HG02884 (cell line): ENCODE measurements around the gene MTFR1L.

ENCODE experiments used
- ATAC-seq: cut with Tn5 transposase; IDR thresholded peaks from one replicate; pipeline ENCODE4 v1.9.1; 2021; ENCODE audit warnings: mild to moderate bottlenecking, moderate library complexity; ENCODE audit not compliant: unreplicated experiment

MTFR1L gene

DNA sequence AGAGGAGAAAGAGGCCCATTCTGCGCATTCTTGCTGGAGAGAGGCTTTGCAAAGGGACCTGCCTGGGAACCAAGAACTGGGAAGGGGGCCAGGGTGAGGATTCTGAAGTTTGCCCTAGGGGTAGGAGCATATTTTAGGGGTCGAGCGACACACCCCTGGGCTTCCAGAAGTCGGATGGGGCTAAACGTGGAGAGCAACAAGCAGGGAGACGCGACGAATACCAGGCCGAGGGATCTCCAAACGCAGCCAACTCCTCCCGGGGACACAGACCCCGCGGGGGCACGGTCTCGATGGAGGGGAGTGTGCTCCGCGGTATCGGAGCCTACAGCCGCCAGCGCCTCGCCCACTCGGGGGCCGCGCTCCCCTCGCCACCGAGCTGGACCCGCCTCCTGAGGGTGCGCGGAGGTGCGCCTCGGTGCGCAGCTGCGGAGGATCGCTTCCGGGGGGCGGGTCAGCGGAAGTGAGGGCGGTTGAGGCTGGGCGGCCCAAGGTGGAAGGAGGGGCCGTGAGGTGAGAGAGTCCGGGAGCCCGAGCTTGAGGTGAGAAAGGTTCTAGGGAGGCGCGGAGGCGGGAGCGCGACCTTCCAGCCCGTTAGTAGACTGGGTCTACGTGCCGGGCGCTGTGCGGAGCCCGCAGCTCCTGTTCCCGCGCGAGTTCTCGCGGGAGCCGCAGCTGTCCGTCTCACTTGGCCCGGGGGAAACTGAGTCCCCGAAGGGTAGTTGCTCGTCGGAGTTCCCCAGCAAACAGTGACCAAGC lies at the start of gene MTFR1L:
Gene MTFR1L (plus strand): TSS at position 464 of the 756 bp plus-strand sequence. CDS start 3,151 bp downstream, outside the sequence.
- peak; percentile 75 for ATAC-seq

DNA sequence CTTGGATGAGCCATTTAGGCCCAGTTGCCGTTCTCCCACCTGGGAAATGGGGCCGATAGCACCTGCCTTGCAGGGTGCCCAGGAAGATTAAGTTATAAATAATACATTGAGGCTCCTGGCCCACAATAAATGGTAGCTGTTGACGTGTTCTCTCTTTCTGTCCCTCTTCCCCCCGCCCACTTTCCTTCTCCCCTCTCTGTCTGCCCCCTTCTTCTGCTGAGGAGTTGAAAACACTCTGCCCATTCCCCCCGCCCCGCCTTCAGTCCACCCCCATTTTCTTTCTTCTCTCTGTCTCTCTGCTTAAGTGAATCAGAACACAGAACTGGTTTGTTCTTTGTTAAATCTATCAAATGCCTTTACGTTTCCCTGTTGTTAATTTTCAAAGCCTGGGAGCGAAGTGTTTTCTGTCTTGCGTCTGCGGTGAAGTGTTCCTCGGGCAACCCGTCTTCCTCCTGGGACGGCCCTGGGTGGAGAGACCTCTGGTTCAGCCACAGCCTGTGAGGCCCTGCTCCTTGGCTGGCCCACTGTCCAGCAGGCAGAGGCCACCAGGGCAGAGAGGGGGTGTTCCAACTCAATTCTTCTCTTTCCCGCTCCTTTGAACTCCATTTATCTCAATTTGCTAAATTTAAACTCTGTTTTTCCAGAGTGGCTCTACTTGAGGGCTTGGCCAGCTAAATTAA lies 49.1 kb upstream of the MTFR1L start:
- no peak for ATAC-seq

DNA sequence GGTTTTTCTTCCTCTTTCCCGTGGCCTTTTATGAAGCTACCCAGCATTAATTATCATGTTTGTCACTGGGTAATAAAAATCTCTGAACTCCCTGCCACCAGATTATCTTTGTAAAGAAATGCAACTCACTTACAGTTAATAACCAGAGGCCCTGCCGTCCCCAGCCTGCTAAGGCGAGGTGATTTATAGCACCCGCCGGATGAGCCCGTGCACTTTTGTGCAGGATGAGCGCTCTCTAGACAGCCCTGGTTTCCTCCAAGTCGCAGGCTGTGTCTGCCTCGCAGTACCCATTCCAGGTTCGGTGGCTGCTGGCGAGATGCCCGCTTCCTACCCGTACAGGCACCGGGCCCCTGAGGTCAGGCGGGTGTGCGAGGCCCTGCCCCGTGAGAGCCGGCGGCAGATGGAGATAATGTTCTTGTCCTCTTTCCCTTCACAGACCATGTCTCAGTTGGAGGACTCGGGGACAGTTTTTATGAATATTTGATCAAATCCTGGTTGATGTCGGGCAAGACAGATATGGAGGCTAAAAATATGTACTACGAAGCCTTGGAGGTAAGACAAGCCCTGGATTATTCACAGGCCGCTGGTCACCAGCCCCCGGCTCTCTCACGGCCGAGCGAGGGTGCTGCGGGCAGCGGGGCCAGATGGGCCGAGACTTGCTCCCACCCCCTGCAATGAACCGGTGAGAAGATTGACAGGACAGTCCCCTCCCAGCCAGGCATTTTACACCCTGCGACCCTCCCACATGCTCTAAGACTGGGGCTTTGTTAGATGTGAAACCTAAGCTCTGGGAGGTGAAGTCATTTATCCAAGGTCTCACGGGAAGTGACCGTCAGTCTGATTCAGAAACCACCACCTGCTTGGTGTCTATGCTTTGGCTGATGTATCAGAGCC lies 48.3 kb upstream of the MTFR1L start:
- no peak for ATAC-seq

DNA sequence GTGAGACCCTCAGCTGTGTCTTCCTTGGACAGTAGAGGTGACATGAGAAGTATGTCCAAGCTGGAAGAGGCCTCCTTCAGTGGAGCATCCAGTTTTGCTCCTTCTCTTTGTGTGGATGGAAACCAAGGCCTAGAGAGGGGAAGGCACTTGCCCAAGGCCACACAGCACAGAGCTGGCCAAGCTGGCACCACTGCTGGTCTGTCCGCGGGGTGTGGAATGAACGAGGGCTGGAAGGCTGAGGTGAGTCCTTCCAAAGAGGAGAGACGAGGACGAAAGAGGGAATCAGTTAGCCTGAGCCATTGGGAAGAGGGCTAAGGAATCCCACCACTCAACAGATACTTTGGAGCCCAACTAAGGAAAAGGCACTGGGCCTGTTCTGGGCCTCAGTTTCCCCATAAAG lies 47.6 kb upstream of the MTFR1L start:
- no peak for ATAC-seq

DNA sequence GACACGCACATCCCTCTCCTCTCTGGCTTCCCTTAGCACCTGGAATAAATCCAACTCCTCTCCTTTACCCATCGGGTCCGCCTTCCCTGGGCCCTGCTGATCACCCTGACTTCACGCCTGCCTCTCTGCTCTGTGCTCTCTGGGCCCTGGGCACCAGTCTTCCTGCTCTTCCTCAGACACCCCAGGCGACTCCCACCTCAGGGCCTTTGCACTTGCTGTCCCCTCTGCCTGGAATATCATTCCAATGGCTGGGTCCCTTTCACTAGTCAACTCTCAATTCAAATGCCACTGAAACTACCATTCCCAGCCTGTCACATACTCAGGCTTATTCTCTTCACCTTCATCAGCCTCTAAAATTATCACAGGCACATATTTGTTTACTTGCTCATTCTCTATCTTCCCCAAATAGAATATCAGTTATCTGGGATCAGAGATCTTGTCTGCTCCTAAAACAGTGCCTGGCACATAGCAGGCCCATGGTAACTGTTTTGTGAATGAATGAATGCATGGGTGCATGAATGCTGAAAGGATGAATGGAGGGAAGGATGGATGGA lies 47.0 kb upstream of the MTFR1L start:
- ATAC-seq, result no peak

DNA sequence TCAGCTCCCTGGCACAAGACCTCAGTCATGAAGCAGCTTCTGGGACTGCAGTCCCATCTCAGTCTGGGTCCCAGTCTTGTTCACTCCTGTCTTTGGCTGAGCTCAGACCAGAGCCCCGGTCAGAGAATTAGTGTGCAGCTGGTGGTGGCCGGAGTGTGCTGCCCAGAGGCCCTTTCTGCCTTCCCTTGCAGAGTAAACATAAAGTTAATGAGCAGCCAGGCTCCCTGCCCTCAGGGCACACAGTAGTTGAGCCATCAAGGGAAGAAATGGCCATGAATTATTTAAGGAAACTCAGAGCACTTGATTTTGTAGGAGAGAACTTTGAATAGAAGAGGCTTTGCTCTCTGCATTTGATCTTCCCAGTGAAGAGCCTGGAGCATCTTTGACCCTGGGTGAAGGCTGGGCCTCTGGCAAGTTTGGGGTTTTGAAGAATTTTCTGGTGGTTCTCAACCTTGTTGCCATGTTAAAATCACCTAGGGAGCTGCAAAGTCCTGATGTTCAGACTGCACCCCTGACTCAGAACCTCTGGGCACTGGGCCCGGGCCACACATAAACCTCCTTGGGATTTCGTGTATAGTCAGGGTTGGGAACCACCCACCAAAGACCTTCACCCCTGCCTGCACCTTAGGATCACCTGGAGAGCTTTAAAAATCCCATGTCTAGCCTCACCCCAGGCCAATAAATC lies 46.2 kb upstream of the MTFR1L start:
- no peak for ATAC-seq

DNA sequence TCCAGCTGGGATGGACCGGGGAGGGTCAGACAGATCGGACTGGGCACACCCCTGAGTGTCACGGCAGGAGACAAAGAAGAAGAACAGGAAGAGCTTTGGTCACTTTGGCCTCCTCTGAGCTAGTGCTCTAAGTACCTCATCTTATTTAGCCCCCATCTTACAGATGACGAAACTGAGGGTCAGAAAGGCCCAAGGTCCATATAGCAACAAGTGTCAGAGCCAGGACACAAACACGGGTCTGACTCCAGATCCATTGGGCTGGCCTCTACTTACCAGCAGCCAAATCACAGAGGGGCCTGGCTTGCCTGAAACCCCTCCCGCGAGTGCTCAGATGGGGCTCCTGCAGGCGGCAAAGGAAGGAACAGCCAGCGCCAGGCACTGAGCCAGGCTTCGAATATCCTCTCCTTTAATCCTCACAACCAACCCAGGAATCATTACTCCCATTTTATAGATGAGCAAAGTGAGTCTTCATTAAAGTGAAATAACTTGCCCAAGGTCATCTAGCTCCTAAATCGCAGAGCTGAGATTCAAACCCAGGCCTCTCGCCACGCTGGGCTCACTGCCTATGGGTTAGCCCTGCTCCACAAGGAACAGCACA lies 45.4 kb upstream of the MTFR1L start:
- no peak for ATAC-seq

DNA sequence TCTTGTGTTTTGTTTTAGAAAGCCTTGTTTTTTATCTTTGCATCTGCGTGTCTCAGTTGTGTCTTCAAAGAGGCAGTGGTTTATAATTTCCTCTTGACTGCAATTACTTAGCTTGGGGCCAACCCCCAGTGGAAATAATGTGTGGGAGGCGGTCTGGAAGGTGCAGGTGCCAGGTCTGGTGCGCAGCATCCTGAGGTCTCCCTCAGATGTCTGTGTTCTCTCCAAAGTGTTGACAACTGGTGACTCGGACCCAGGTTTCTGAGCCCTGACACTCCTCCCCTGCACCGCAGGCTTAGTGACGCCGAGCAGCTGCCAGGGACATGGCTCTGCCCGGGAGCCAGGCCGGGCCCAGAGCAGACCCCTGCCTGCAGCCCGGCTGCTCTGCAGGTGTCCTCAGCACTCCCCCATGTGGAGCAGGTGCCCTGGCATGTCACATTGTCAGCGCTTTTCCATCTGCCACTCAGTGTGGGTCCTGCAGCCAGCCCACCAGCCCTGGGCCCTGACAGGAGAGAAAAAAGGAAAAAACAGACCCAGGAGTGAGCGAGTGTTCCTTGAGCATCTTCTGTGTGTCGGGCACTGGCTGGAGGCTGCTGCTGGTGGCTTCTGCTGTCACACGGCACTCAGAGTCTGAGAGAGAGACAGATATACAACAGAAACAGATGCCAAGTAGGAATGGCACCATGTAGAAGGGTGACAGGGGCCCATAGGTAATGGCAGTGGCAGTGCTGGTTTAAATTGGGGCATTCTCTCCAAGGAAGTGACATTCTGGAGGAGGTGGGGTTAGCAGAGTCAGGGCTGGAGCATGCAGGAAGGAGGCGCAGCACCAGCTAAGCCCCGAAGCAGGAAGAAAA lies 44.6 kb upstream of the MTFR1L start:
- ATAC-seq, result no peak

DNA sequence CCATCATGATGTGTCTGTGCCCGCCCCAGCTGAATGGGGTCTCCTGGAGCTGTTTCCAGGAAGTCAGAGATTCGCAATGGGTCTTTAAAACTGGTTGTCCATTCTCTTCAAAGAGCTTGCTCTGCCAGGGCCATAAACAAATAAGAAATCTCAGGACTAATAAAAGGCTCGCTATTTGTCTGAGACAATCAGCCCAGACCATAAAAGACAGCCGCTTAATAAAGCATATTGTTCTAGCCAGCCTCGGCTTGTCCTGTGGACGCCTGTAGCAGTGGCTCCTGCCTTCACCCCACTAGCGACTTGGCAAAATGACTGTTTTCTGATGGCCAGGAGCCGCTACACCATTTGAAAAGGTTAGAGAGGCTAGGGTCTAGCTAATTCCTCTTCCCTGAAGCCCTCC lies 40.4 kb upstream of the MTFR1L start:
- ATAC-seq, result no peak

DNA sequence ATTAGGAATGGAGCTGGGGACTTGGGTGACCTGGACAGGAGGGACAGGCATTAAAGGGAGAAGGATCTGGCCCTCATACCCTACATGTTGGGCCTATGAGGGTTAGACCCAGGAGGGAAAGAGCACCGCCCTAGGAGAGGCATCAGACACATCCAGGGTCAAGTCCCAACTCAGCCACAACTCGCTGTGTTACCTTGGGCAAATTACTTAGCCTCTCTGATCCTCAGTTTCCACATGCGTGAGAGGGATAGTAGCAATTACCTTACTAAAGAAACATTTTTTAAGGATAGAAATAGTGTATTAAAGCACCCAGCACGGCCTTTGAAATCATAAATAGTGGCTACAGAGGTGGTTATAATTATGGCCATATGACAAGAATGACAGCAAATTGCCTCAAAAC lies 39.9 kb upstream of the MTFR1L start:
- no peak for ATAC-seq

DNA sequence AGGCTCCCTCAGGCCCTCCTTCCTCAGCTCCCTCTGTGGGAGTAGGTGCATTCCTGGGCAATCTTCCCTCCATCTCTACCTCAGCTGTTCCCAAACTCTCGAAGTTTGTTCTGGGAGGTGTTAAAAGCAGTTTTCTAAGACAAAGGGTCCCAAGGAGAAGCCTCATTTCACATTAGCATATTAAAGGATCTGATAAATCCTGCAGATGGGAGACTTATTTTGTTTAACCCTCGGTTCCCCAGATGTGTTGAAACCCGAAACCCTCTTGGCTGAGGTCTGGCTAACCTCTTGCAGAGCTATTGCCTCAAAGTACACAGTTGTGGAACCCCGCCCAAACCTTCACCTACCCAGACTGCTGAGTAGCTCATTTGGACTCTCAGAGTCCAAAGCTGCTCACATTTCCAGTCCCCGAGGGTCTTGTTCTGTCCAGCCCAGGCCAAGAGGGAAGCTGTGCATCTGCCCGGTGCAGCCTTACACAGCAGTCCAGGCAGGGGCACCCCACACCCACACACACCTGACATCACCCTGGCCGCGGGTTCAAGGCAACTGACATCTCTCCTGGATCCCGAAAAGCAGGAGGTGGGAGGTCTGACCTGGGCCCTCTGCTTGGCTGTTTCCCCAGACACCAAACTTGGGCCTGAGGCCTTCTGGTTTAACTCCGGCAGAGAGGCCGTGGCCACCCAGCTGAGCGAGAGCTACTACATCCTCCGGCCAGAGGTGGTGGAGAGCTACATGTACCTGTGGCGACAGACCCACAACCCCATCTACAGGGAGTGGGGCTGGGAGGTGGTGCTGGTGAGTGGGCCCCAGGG lies 39.2 kb upstream of the MTFR1L start:
- ATAC-seq, result no peak

DNA sequence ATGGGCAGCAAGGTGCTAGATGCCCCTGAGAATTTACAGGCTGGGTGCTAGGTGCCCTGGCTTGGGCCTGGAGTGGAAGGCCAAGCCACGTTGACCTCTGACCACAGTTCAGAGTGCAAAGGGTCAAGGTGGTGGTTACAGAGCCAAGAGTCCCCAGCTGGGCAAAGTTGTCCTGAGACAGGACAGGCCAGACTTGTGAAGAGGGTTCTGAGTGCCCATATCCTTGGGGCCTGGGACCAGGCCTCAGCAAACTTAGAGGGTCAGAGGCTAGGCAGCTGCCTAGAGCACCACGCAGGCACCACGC lies 38.7 kb upstream of the MTFR1L start:
- ATAC-seq, result no peak

DNA sequence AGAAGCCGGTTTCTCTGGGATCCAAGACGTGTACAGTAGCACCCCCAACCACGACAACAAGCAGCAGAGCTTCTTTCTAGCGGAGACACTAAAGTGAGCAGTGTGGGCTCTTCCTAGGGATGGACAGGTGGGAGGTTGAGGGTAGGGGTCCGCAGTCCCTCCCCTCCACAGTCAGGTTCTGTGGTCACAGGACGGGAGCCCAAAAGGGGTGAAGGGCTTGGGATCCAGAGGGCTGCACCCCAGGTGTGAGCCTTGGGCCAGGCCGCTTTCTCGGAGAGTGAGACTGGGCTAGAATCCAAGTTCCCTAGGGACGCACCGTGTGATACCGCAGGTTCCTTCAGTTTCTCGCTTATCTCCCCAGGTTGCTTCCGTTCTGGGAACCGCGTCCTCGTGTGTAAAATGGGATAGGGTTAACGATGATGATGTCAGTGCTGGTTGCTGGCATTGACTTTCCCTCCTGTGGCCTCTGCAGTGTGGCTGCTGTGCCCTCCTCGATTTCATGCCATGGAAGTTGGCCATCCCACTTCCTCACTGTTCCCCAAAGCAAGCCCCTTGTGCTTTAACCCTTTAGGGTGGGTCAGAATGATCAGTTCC lies 37.0 kb upstream of the MTFR1L start:
- ATAC-seq, result no peak

DNA sequence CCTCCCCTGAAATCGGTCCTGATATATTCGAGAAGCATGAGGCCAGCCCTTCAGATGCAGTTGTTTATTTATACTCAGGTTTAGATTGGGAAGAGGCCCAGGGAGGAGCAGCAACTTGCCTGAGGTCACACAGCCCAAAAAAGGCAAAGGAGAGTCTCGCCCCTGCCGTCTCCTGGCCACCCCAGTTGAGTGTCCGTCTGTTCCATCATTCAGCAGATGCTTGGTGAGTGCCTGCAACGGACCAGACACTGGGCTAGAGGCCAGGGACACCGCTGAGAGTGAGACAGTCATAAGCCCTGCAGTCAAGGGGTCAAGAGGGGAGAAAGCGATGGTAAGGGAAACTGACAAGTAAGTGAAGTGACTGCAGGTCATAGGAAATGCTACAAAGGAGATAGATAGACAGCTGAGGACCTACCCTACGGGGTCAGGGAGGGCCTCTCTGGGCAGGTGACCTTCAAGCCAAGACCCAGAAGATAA lies 35.1 kb upstream of the MTFR1L start:
- ATAC-seq, result no peak

DNA sequence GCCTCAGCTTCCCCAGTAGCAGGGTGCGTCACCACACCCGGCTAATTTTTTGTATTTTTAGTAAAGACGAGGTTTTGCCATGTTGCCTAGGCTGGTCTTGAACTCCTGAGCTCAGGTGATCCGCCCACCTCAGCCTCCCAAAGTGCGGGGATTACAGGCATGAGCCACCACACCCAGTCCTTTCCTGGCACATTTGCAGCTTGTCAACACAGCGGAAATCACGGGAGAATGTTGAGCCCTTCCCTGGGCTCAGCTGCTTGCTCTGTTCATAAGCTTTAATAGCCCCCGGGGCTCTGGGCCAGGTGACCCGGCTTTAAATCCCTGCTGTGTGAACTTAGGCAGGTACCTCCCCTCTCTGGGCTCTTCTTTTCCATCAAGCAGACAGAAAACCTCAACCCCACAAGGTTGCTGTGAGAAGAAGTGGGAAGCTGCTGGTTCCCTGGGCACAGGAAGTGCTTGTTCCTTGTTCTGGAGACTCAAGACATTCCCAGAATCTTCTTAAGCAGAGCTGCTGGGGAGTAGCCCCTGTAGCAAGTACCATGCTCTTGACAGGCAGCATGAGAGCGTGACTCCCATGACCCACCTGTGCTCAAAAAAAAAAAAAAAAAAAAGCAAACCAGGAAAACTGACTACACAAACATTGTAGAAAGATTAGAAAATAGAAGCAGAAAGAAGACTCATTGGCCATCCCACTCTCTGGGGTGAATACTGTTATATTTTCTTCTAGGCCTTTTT lies 34.3 kb upstream of the MTFR1L start:
- no peak for ATAC-seq

DNA sequence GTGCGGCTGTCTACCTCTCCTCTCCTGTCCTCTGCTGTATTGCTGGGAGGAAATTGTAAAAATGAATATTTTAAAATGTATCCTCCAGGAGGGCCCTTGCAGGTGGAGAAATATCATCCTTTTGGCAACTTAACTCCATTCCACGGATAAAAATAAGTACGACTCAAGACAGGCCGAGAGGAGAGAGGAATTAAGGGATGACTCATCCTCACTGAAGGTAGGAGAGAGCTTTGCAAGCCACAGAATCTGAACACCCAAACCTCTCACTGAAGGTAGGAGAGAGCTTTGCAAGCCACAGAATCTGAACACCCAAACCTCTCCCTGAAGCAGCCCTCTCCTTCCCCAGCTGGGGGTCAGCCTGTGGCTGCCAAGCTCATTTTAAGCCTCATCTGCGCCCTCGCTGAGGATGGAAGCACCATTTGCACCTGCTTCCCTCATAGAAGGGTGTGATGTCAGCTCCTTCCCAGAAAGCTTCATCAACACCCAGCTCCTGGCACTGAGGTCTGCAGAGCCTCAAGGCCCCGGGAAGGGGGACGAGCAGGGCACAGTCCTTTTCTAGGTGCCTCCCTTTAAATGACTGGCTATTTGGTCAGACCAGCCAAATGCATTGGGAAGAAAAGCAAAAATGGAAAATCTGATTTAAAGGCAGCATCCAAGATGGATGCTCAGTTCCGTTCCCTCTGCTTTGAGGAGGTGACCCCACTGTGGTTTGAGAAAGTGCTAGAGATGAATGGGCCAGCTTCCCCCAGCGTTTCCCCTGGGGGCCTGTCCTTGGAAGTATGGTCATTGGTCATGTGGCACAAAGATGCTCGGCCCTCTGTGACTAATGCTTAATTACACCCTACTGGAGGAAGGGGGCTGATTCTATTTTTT lies 32.6 kb upstream of the MTFR1L start:
- ATAC-seq, result no peak

DNA sequence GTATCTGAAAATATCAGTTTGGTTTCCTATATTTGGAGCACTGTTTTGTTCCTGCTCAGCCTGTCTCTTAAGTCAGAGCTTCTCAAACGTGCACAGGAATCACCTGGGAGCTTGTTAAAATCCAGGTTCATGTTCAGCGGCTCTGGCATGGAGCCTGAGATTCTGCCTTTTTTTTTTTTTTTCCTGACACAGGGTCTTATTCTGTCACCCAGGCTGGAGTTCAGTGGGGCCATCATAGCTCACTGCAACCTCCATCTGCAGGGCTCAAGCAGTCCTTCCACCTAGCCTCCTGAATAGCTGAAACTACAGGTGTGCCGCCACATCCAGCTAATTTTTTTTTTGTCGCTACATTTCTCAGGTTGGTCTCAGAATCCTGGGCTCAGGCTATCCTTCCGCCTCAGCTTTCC lies 32.0 kb upstream of the MTFR1L start:
- no peak for ATAC-seq
